GM12878 (cell line): ENCODE results near the gene DBX2. TPM values are rescaled to one million over a fixed set of nuclear protein-coding genes. Genes with fewer than 3 reads are reported as not detected.

Experiments used
- ATAC-seq: fragments of 200-7000 bp; cut with Tn5 transposase; 3 replicates; pipeline ENCODE4 v1.9.1; 2020; ENCODE audit warnings: mild to moderate bottlenecking, moderate library complexity
- BruUV-seq: library from RNA; stranded (reverse); fragments of 400-500 nt; replicated peaks from 2 replicates; lab custom pipeline; 2021; lab: Mats Ljungman, UMichigan
- CTCF ChIA-PET: fragments of 300-600 bp; sonication (Branson Sonifier 250); formaldehyde crosslinking; extraction: SDS; loops from one replicate; lab custom pipeline; 2021; ENCODE audit warnings: inconsistent platforms; lab: Yijun Ruan, JAX
- POLR2A ChIA-PET: fragments of 350-600 bp; formaldehyde crosslinking; extraction: SDS; loops from one replicate; lab custom pipeline; 2021; ENCODE audit warnings: inconsistent platforms; lab: Charles Lee
- RAD21 ChIA-PET: fragments of 300-600 bp; sonication (Branson Sonifier 250); formaldehyde crosslinking; loops from one replicate; lab custom pipeline; 2023; ENCODE audit warnings: antibody characterized with exemption; ENCODE audit not compliant: unreplicated experiment; lab: Charles Lee
- SMC1A ChIA-PET: fragments of 300-600 bp; sonication (Branson Sonifier 250); formaldehyde crosslinking; loops from one replicate; lab custom pipeline; 2023; ENCODE audit not compliant: unreplicated experiment, uncharacterized antibody; lab: Charles Lee
- DNase-seq: peaks from one replicate; pipeline ENCODE4 v3.0.0-alpha.2; 2011; ENCODE audit warnings: low read depth, low spot score
- FAIRE-seq: peaks from 3 replicates; lab custom pipeline; 2011; peaks lifted over from hg19 to GRCh38; lab: Jason Lieb, UNC
- H2AFZ ChIP-seq: 2 replicates; pipeline ENCODE4 v1.6.0; 2011; ENCODE audit warnings: low read depth, low read length, control low read depth; ENCODE audit not compliant: control insufficient read depth
- H3K27ac ChIP-seq: 2 replicates; pipeline ENCODE4 v1.5.1; 2011; ENCODE audit warnings: control low read depth; ENCODE audit not compliant: control insufficient read depth, insufficient read depth
- H3K27me3 ChIP-seq, 2 experiments: replicated peaks in 1 of 2; 2 replicates each; pipeline versions ENCODE4 v1.6.0 to v1.6.1; 2011; ENCODE audit warnings: low read length in 1 of 2; ENCODE audit not compliant: control insufficient read depth in 2 of 2, insufficient read depth in 2 of 2
- H3K36me3 ChIP-seq, 2 experiments: 2 replicates each; pipeline ENCODE4 v1.5.1; 2011; ENCODE audit warnings: low read length in 1 of 2; ENCODE audit not compliant: control insufficient read depth in 2 of 2, insufficient read depth in 2 of 2
- H3K4me1 ChIP-seq: 2 replicates; pipeline ENCODE4 v1.6.1; 2011; ENCODE audit warnings: mild to moderate bottlenecking, low read length, moderate library complexity, mixed read lengths; ENCODE audit not compliant: control insufficient read depth, insufficient read depth
- H3K4me2 ChIP-seq: 2 replicates; pipeline ENCODE4 v1.6.0; 2011; ENCODE audit warnings: control low read depth; ENCODE audit not compliant: control insufficient read depth, insufficient read depth
- H3K4me3 ChIP-seq: fragments of 200-600 bp; sonication (generic); 2 replicates; pipeline ENCODE4 v1.5.1; 2016
- H3K79me2 ChIP-seq: 2 replicates; pipeline ENCODE4 v1.6.0; 2011; ENCODE audit warnings: low read length; ENCODE audit not compliant: control insufficient read depth, insufficient read depth
- H3K9ac ChIP-seq: 2 replicates; pipeline ENCODE4 v1.8.0; 2011; ENCODE audit warnings: low read length, control low read depth, mixed read lengths; ENCODE audit not compliant: control insufficient read depth, insufficient read depth
- H3K9me3 ChIP-seq: replicated peaks from 3 replicates; pipeline ENCODE4 v1.5.1; 2011; ENCODE audit warnings: mild to moderate bottlenecking, low read length; ENCODE audit not compliant: control insufficient read depth, insufficient read depth
- H4K20me1 ChIP-seq: 2 replicates; pipeline ENCODE4 v1.6.0; 2011; ENCODE audit not compliant: control insufficient read depth, insufficient read depth
- BMI1 ChIP-seq: fragments of 450-650 bp; IDR thresholded peaks from 2 replicates; pipeline ENCODE4 v1.6.1; 2016; ENCODE audit warnings: mild to moderate bottlenecking, moderate library complexity, borderline replicate concordance
- EZH2 ChIP-seq: IDR thresholded peaks from 2 replicates; pipeline ENCODE4 v1.6.1; 2012; ENCODE audit warnings: low read depth, mild to moderate bottlenecking, control low read depth, inconsistent platforms, low read length, borderline replicate concordance; ENCODE audit not compliant: control insufficient read depth
- HDAC6 ChIP-seq: fragments of 200-600 bp; sonication (generic); IDR thresholded peaks from one replicate; pipeline ENCODE4 v1.8.0; 2017; ENCODE audit warnings: antibody characterized with exemption; ENCODE audit not compliant: unreplicated experiment
- IKZF1 ChIP-seq: fragments of 450-650 bp; conservative IDR thresholded peaks from 2 replicates; pipeline ENCODE4 v1.6.1; 2017; ENCODE audit warnings: antibody characterized with exemption, mild to moderate bottlenecking
- KLF5 ChIP-seq: fragments of 450-650 bp; IDR thresholded peaks from 2 replicates; pipeline ENCODE4 v1.6.1; 2014; ENCODE audit warnings: mild to moderate bottlenecking; ENCODE audit not compliant: partially characterized antibody
- MEF2A ChIP-seq: IDR thresholded peaks from 2 replicates; pipeline ENCODE4 v1.6.1; 2011; ENCODE audit warnings: low read depth, mild to moderate bottlenecking, low read length, moderate library complexity; ENCODE audit not compliant: insufficient read depth
- POU2F2 ChIP-seq: IDR thresholded peaks from 3 replicates; pipeline ENCODE4 v1.6.1; 2011; ENCODE audit warnings: low read depth, mild to moderate bottlenecking, low read length, borderline replicate concordance
- RBBP5 ChIP-seq: fragments of 200-600 bp; sonication (generic); conservative IDR thresholded peaks from 2 replicates; pipeline ENCODE4 v1.6.1; 2016
- SUZ12 ChIP-seq: fragments of 200-600 bp; sonication (generic); IDR thresholded peaks from one replicate; pipeline ENCODE4 v1.6.1; 2018; ENCODE audit warnings: antibody characterized with exemption, mild to moderate bottlenecking; ENCODE audit not compliant: unreplicated experiment
- ZNF217 ChIP-seq: fragments of 450-650 bp; IDR thresholded peaks from 2 replicates; pipeline ENCODE4 v1.6.1; 2017; ENCODE audit warnings: antibody characterized with exemption, mild to moderate bottlenecking
- WGBS: methylation state at CpG from one replicate; pipeline ENCODE4 v1.1.6; 2016; ENCODE audit warnings: low lambda C conversion rate; ENCODE audit not compliant: insufficient replicate concordance, insufficient coverage; ENCODE audit errors: missing lambda C conversion rate; 5-methylcytosine and 5-hydroxymethylcytosine counted together
- in situ Hi-C: fragments of 300-500 bp; cut with MboI; formaldehyde crosslinking; loops from 9 replicates; pipeline ENCODE4 v1.14.3; 2018; ENCODE audit warnings: mixed read lengths
- intact Hi-C: fragments of 100-400 bp; cut with micrococcal nuclease; formaldehyde crosslinking; loops from one replicate; pipeline ENCODE4 v1.14.2; 2022; ENCODE audit not compliant: unreplicated experiment
- polyA plus RNA-seq, 11 experiments: library from polyadenylated mRNA; depleted of rRNA in 4 of 11; unstranded in 6 of 11; stranded (reverse) in 5 of 11; fragments of >200 nt; fragmentation: Nextera tagmentation in 4 of 11; fragmentation: Illumina TruSeq in 1 of 11; extraction: Ambion mirVana in 4 of 11; extraction: Trizol in 1 of 11; gene quantifications; 1 replicate in 1 of 11; 2 replicates in 10 of 11; pipeline versions ENCODE4 v1.2.1 to v1.2.3, GENCODE V29; 2011 to 2016; ENCODE audit warnings: inconsistent platforms in 2 of 11, missing spikeins in 2 of 11, low read depth in 1 of 11
- total RNA-seq, 4 experiments: library from RNA; depleted of rRNA in 3 of 4; stranded (reverse); fragments of >200 nt in 3 of 4; fragmentation: Illumina TruSeq in 1 of 4; extraction: Trizol in 1 of 4; gene quantifications; 2 replicates each; pipeline versions ENCODE4 v1.2.1 to v1.2.3, GENCODE V29; 2013 to 2021

DBX2 gene
- total and polyA plus RNA-seq, 10 of the 15 experiments (the other 5 are each of a cell fraction or from before 2014, with no cell fraction given): not detected

GRCh38 chr12:45017916-45018315, 33.0 kb downstream of the DBX2 start:
- Histone ChIP-seq H3K79me2 (no peaks in the 10 kb centered on the region), H4K20me1 (no peaks in the 10 kb centered on the region), H3K36me3 (no peaks in the 10 kb centered on the region), H3K4me3 (no peak overlapping the region), H3K9me3 (no peaks in the 10 kb centered on the region), H3K27ac (no peak overlapping the region), H2AFZ (no peak overlapping the region), H3K9ac (no peak overlapping the region), H3K4me1 (no peaks in the 10 kb centered on the region), H3K4me2 (no peak overlapping the region), H3K27me3 (no peaks in the 10 kb centered on the region)
- TF ChIP-seq ZNF217 (no peak), MEF2A (no peak), POU2F2 (no peak), SUZ12 (no peak)
- BruUV-seq: no TSS peak
- RAD21 ChIA-PET: no interaction called here
- FAIRE-seq: no peak
- CTCF ChIA-PET: no interaction called here
- POLR2A ChIA-PET: no interaction called here
- 38% methylated on average over 1 of the region's 1 CpG for WGBS
- ATAC-seq: no peak
- DNase-seq: no peak
- intact Hi-C loops (no loop called here), in situ Hi-C loops (no loop called here)
- SMC1A ChIA-PET: interaction anchor here (0.6 kb wide), 1 partner anchor 43 kb away, joined by 3 read pairs; no protein-coding TSS in a partner anchor

- Histone ChIP-seq H3K27ac (no peak overlapping the region), H4K20me1 (no peaks in the 10 kb centered on the region), H3K4me1 (no peaks in the 10 kb centered on the region), H3K9me3 (no peaks in the 10 kb centered on the region), H3K79me2 (no peaks in the 10 kb centered on the region), H2AFZ (no peak overlapping the region), H3K36me3 (no peaks in the 10 kb centered on the region), H3K9ac (no peak overlapping the region), H3K4me2 (no peak overlapping the region), H3K4me3 (no peak overlapping the region), H3K27me3 (no peaks in the 10 kb centered on the region)
- POLR2A ChIA-PET: no interaction called here
- in situ Hi-C loops (no loop called here), intact Hi-C loops (no loop called here)
- DNase-seq: no peak
- no peak for ATAC-seq
- CTCF ChIA-PET: no interaction called here
- 38% methylated on average over 1 of the region's 1 CpG for WGBS
- BruUV-seq: no TSS peak
- FAIRE-seq: no peak
- SMC1A ChIA-PET: no interaction called here
- RAD21 ChIA-PET: no interaction called here
- TF ChIP-seq IKZF1: no peak
- no peak for TF ChIP-seq SUZ12
- TF ChIP-seq EZH2: no peak
- TF ChIP-seq HDAC6: no peak
- TF ChIP-seq RBBP5: no peak
- no peak for TF ChIP-seq KLF5
- no peak for TF ChIP-seq BMI1
Measured at GRCh38 chr12:45014396-45014795, 36.5 kb downstream of the DBX2 start.
